Stomach (tissue), 4 donors: ENCODE data around the gene TFDP2.

ENCODE experiments used
- EP300 ChIP-seq: sonication (generic); formaldehyde crosslinking; IDR thresholded peaks from one replicate; pipeline ENCODE4 v1.6.1; 2017; ENCODE audit warnings: antibody characterized with exemption
- TF ChIP-seq, protein P1 (sequence below), 7 experiments: fragments of 450-650 bp in 4 of 7; fragments of 200-600 bp in 3 of 7; sonication (generic) in 3 of 7; IDR thresholded peaks; one replicate each; pipeline ENCODE4 v1.5.1; 2016 to 2019; ENCODE audit warnings: antibody characterized with exemption in 7 of 7, control low read depth in 2 of 7, mild to moderate bottlenecking in 1 of 7

DNA sequence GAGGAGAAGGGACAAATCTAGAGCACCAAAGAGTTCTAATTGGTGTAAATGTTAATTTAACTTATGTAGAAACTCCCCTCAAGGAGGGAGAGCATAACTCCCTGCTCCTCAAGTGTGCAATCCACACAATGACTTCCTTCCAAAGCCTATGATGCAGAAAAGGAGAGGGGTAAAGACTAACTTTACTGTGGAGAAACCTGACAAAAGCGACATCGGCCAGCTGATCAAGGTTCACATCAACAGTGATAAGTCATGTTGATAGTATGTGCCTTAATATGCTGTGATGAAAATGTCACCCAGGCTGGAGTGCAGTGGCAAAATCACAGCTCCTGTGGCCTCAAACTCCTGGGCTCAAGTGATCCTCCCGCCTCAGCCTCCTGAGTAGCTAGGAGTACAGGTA is 76.5 kb downstream of the TFDP2 start:
- TF ChIP-seq, protein P1, sequence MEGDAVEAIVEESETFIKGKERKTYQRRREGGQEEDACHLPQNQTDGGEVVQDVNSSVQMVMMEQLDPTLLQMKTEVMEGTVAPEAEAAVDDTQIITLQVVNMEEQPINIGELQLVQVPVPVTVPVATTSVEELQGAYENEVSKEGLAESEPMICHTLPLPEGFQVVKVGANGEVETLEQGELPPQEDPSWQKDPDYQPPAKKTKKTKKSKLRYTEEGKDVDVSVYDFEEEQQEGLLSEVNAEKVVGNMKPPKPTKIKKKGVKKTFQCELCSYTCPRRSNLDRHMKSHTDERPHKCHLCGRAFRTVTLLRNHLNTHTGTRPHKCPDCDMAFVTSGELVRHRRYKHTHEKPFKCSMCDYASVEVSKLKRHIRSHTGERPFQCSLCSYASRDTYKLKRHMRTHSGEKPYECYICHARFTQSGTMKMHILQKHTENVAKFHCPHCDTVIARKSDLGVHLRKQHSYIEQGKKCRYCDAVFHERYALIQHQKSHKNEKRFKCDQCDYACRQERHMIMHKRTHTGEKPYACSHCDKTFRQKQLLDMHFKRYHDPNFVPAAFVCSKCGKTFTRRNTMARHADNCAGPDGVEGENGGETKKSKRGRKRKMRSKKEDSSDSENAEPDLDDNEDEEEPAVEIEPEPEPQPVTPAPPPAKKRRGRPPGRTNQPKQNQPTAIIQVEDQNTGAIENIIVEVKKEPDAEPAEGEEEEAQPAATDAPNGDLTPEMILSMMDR (IDR thresholded peaks at IDR 0.05): no peak
- TF ChIP-seq EP300: no peak
